ENCODE measurements around the gene GJC1.

GRCh38 chr17:44871556-44871955 lies 41.5 kb upstream of the GJC1 start:
- no peak for TF ChIP-seq POLR2A (IDR thresholded peaks at IDR 0.05; ENCODE audit: low read depth, low read length)
- TF ChIP-seq TAF1 (IDR thresholded peaks at IDR 0.05; ENCODE audit: borderline replicate concordance, low read depth, low read length) = no peak

Data from GM12892 (cell line).